GM15510 (cell line): ENCODE data around the gene PTPRF.

Source experiments
- POLR2A ChIP-seq: IDR thresholded peaks from 3 replicates; pipeline ENCODE4 v1.6.1; 2011; ENCODE audit warnings: borderline replicate concordance; ENCODE audit not compliant: insufficient read length; ENCODE audit errors: extremely low read depth

The PTPRF gene

GRCh38 chr1:43620956-43621355 is 90.3 kb downstream of the PTPRF start:
- TF ChIP-seq POLR2A: no peak

GRCh38 chr1:43621386-43621785 is 90.7 kb downstream of the PTPRF start:
- TF ChIP-seq POLR2A: no peak

- TF ChIP-seq POLR2A: no peak
These were observed 91.2 kb downstream of the PTPRF start for GRCh38 chr1:43621861-43622260.

- no peak for TF ChIP-seq POLR2A
These were observed 91.8 kb downstream of the PTPRF start for GRCh38 chr1:43622471-43622870.

GRCh38 chr1:43622901-43623780 is 92.5 kb downstream of the PTPRF start:
- TF ChIP-seq POLR2A: no peak

- TF ChIP-seq POLR2A: no peak
These were observed 94.5 kb downstream of the PTPRF start for GRCh38 chr1:43625063-43625780.

- no peak for TF ChIP-seq POLR2A
These were observed 101.5 kb downstream of the PTPRF start for GRCh38 chr1:43632135-43632670.

- no peak for TF ChIP-seq POLR2A
These were observed 104.0 kb downstream of the PTPRF start for GRCh38 chr1:43634721-43635120.

- no peak for TF ChIP-seq POLR2A
These were observed 105.4 kb downstream of the PTPRF start for GRCh38 chr1:43636006-43636641.

GRCh38 chr1:43637267-43637666 is 106.6 kb downstream of the PTPRF start:
- no peak for TF ChIP-seq POLR2A

- TF ChIP-seq POLR2A: no peak
These were observed 109.5 kb downstream of the PTPRF start for GRCh38 chr1:43639976-43640794.

GRCh38 chr1:43644558-43644957 is 113.9 kb downstream of the PTPRF start:
- no peak for TF ChIP-seq POLR2A

GRCh38 chr1:43645461-43645860 is 114.8 kb downstream of the PTPRF start:
- TF ChIP-seq POLR2A: no peak

- TF ChIP-seq POLR2A: no peak
These were observed 117.7 kb downstream of the PTPRF start for GRCh38 chr1:43648221-43648847.
